Activated CD4-positive, alpha-beta T cell treated with anti-CD3 and anti-CD28 coated beads, Interleukin-2, amount 50 U/mL, for 48 hours (primary cell): ENCODE results near the gene SEC22A.
"Not testable (repeated sequence)": the region's sequence is repeated elsewhere in the genome, so short reads cannot be mapped to it uniquely, and the experiment has no call there.

Source experiments
- DNase-seq, 2 experiments: peaks; one replicate each; pipeline ENCODE4 v3.0.0-alpha.2; 2020

The SEC22A gene

GRCh38 chr3:123186695-123187094, 15.0 kb upstream of the SEC22A start:
- DNase-seq: no peak

GRCh38 chr3:123188058-123188457, 13.7 kb upstream of the SEC22A start:
- DNase-seq: no peak

- no peak for DNase-seq
These were observed 8.2 kb upstream of the SEC22A start for GRCh38 chr3:123193448-123194101.

GRCh38 chr3:123194552-123194951, 7.2 kb upstream of the SEC22A start:
- DNase-seq: no peak

- no peak for DNase-seq
These were observed 3.4 kb upstream of the SEC22A start for GRCh38 chr3:123198372-123198771.

GRCh38 chr3:123201223-123201556, 553 bp upstream of the SEC22A start:
- no peak for DNase-seq

- peak; percentile 3 to 5 for DNase-seq
These were observed 708 bp downstream of the SEC22A start for GRCh38 chr3:123202451-123202850.

GRCh38 chr3:123218990-123219389, 17.2 kb downstream of the SEC22A start:
- DNase-seq: no peak

GRCh38 chr3:123221369-123221768, 19.6 kb downstream of the SEC22A start:
- DNase-seq: not testable (repeated sequence)

GRCh38 chr3:123225016-123225415, 23.3 kb downstream of the SEC22A start:
- DNase-seq: no peak

- DNase-seq: no peak
These were observed 24.8 kb downstream of the SEC22A start for GRCh38 chr3:123226549-123226948.

GRCh38 chr3:123229145-123229544, 27.4 kb downstream of the SEC22A start:
- DNase-seq: no peak

GRCh38 chr3:123236902-123237301, 35.2 kb downstream of the SEC22A start:
- DNase-seq: no peak

- DNase-seq: not testable (repeated sequence)
These were observed 37.4 kb downstream of the SEC22A start for GRCh38 chr3:123239186-123239585.

GRCh38 chr3:123239756-123240155, 38.0 kb downstream of the SEC22A start:
- no peak for DNase-seq

- peak; percentile 6 to 9 for DNase-seq
These were observed 42.4 kb downstream of the SEC22A start for GRCh38 chr3:123244128-123244527.

- DNase-seq: no peak
These were observed 45.1 kb downstream of the SEC22A start for GRCh38 chr3:123246866-123247265.

- no peak for DNase-seq
These were observed 54.5 kb downstream of the SEC22A start for GRCh38 chr3:123256256-123256655.

- DNase-seq: no peak
These were observed 56.6 kb downstream of the SEC22A start for GRCh38 chr3:123258359-123258758.

GRCh38 chr3:123258811-123259420, 57.2 kb downstream of the SEC22A start:
- DNase-seq: no peak

GRCh38 chr3:123261666-123262065, 59.9 kb downstream of the SEC22A start:
- no peak for DNase-seq

GRCh38 chr3:123262226-123262625, 60.5 kb downstream of the SEC22A start:
- DNase-seq: no peak

- DNase-seq: no peak
These were observed 61.1 kb downstream of the SEC22A start for GRCh38 chr3:123262868-123263267.

GRCh38 chr3:123263941-123264340, 62.2 kb downstream of the SEC22A start:
- DNase-seq: no peak

- no peak for DNase-seq
These were observed 66.1 kb downstream of the SEC22A start for GRCh38 chr3:123267821-123268220.
